ENCODE results near the gene ELAC1.

Gene ELAC1

GRCh38 chr18:50926521-50926920 lies 41.3 kb upstream of the ELAC1 start:
- H3K79me2 ChIP-seq (ENCODE audit: insufficient read depth, low read length): no peaks in the 10 kb centered on the region
- H3K9ac ChIP-seq (ENCODE audit: low read length): no peak overlapping the region
- no peaks in the 10 kb centered on the region for H3F3A ChIP-seq (ENCODE audit: insufficient read depth)
- peaks cover 4% of the 10 kb centered on the region; the same call in 1 of the 2 replicates for H3K9me3 ChIP-seq (ENCODE audit: insufficient read depth, low read length)
- H4K20me1 ChIP-seq (ENCODE audit: low read depth, low read length): no peaks in the 10 kb centered on the region
- no peak overlapping the region for H2AFZ ChIP-seq (ENCODE audit: low read depth, low read length, severe bottlenecking)
- H3K27me3 ChIP-seq (ENCODE audit: low read length): no peaks in the 10 kb centered on the region
- H3K36me3 ChIP-seq (ENCODE audit: low read length): peaks cover 51% of the 10 kb centered on the region
- no peak overlapping the region for H3K4me2 ChIP-seq (ENCODE audit: low read depth, low read length, poor library complexity, severe bottlenecking)
- TF ChIP-seq EZH2phosphoT487 (conservative IDR thresholded peaks at IDR 0.05; ENCODE audit: low read length): no peak
- no peak for TF ChIP-seq CTCF (IDR thresholded peaks at IDR 0.05; ENCODE audit: insufficient read depth, low read length, poor library complexity, severe bottlenecking)
- H3K4me3 ChIP-seq (ENCODE audit: insufficient read depth, low read length, poor library complexity, severe bottlenecking): no peak overlapping the region
- H3K27ac ChIP-seq (ENCODE audit: low read depth, low read length): no peak overlapping the region
- no peaks in the 10 kb centered on the region for H3K9me2 ChIP-seq (replicated peaks; ENCODE audit: insufficient read depth, low read length)

- Histone ChIP-seq H3F3A (ENCODE audit: insufficient read depth) (no peaks in the 10 kb centered on the region), H3K27ac (ENCODE audit: low read depth, low read length) (no peak overlapping the region), H3K36me3 (ENCODE audit: low read length) (peaks cover 41% of the 10 kb centered on the region), H3K4me3 (ENCODE audit: insufficient read depth, low read length, poor library complexity, severe bottlenecking) (no peak overlapping the region), H2AFZ (ENCODE audit: low read depth, low read length, severe bottlenecking) (no peak overlapping the region), H3K79me2 (ENCODE audit: insufficient read depth, low read length) (no peaks in the 10 kb centered on the region), H3K4me2 (ENCODE audit: low read depth, low read length, poor library complexity, severe bottlenecking) (no peak overlapping the region), H3K9ac (ENCODE audit: low read length) (no peak overlapping the region), H3K9me2 (replicated peaks; ENCODE audit: insufficient read depth, low read length) (no peaks in the 10 kb centered on the region), H3K27me3 (ENCODE audit: low read length) (no peaks in the 10 kb centered on the region), H3K9me3 (ENCODE audit: insufficient read depth, low read length) (peaks cover 4% of the 10 kb centered on the region; the same call in 1 of the 2 replicates), H4K20me1 (ENCODE audit: low read depth, low read length) (no peaks in the 10 kb centered on the region)
- TF ChIP-seq CTCF (IDR thresholded peaks at IDR 0.05; ENCODE audit: insufficient read depth, low read length, poor library complexity, severe bottlenecking) (no peak), EZH2phosphoT487 (conservative IDR thresholded peaks at IDR 0.05; ENCODE audit: low read length) (no peak)
Observed at GRCh38 chr18:50928551-50928950, 39.3 kb upstream of the ELAC1 start.

GRCh38 chr18:50933684-50934083 lies 34.2 kb upstream of the ELAC1 start:
- H2AFZ ChIP-seq (ENCODE audit: low read depth, low read length, severe bottlenecking): no peak overlapping the region
- no peaks in the 10 kb centered on the region for H3K79me2 ChIP-seq (ENCODE audit: insufficient read depth, low read length)
- H3K36me3 ChIP-seq (ENCODE audit: low read length): peaks cover 8% of the 10 kb centered on the region; the same call in 1 of the 2 replicates
- no peaks in the 10 kb centered on the region for H3K9me3 ChIP-seq (ENCODE audit: insufficient read depth, low read length)
- H3K27ac ChIP-seq (ENCODE audit: low read depth, low read length): no peak overlapping the region
- H3K27me3 ChIP-seq (ENCODE audit: low read length): no peaks in the 10 kb centered on the region
- no peaks in the 10 kb centered on the region for H3K9me2 ChIP-seq (replicated peaks; ENCODE audit: insufficient read depth, low read length)
- peaks cover 8% of the 10 kb centered on the region; the same call in 1 of the 2 replicates for H3F3A ChIP-seq (ENCODE audit: insufficient read depth)
- TF ChIP-seq CTCF (IDR thresholded peaks at IDR 0.05; ENCODE audit: insufficient read depth, low read length, poor library complexity, severe bottlenecking) (no peak), EZH2phosphoT487 (conservative IDR thresholded peaks at IDR 0.05; ENCODE audit: low read length) (no peak)
- H3K4me3 ChIP-seq (ENCODE audit: insufficient read depth, low read length, poor library complexity, severe bottlenecking): no peak overlapping the region
- H3K4me2 ChIP-seq (ENCODE audit: low read depth, low read length, poor library complexity, severe bottlenecking): no peak overlapping the region
- H3K9ac ChIP-seq (ENCODE audit: low read length): no peak overlapping the region
- no peaks in the 10 kb centered on the region for H4K20me1 ChIP-seq (ENCODE audit: low read depth, low read length)

Measured in SU-DHL-6 (cell line).